ENCODE results near the gene ADNP2.
A peak's percentile ranks its signal among the peaks of the same experiment; 100 is the strongest.

GRCh38 chr18:80157708-80158343, 48.8 kb downstream of the ADNP2 start:
- peak; percentile 68 to 99 (median 95) for TF ChIP-seq CTCF (IDR thresholded peaks at IDR 0.05)
- no peak for TF ChIP-seq POLR2A (IDR thresholded peaks at IDR 0.05)

Data from tibial nerve (tissue), 3 donors.